B cell (primary cell): ENCODE data around the gene VEGFB. TPM values are rescaled to one million over a fixed set of nuclear protein-coding genes. Genes with fewer than 3 reads are reported as not detected.
A peak's percentile ranks its signal among the peaks of the same experiment; 100 is the strongest.

Experiments used
- ATAC-seq: fragments of 200-7000 bp; cut with Tn5 transposase; one replicate; pipeline ENCODE4 v1.10.0; 2021; ENCODE audit warnings: low read depth, mild to moderate bottlenecking, moderate number of reproducible peaks, moderate library complexity
- CTCF ChIA-PET: fragments of 350-600 bp; sonication (Branson Sonifier 250); formaldehyde crosslinking; loops from one replicate; lab custom pipeline; 2021; ENCODE audit warnings: antibody characterized with exemption, inconsistent platforms; lab: Charles Lee
- POLR2A ChIA-PET: fragments of 350-600 bp; sonication (Branson Sonifier 250); formaldehyde crosslinking; loops from one replicate; lab custom pipeline; 2021; ENCODE audit warnings: antibody characterized with exemption; lab: Charles Lee
- DNase-seq: peaks from one replicate; pipeline ENCODE4 v3.0.0; 2013
- H2AFZ ChIP-seq: 2 replicates; pipeline ENCODE4 v1.6.1; 2012; ENCODE audit warnings: mild to moderate bottlenecking, low read depth, low read length; ENCODE audit not compliant: insufficient read depth, poor library complexity, severe bottlenecking
- H3K27ac ChIP-seq, 2 donors: 1 replicate in 1 of 2; 2 replicates in 1 of 2; pipeline ENCODE4 v1.5.1; 2012 to 2013; ENCODE audit warnings: low read length in 2 of 2, mild to moderate bottlenecking in 2 of 2, moderate library complexity in 1 of 2
- H3K27me3 ChIP-seq, 4 experiments: fragments of 200-600 bp in 1 of 4; sonication (generic) in 1 of 4; replicated peaks in 1 of 4; 1 replicate in 2 of 4; 2 replicates in 2 of 4; pipeline versions ENCODE4 v1.6.1 to v1.7.0; 2013 to 2016; ENCODE audit warnings: low read length in 3 of 4, mild to moderate bottlenecking in 2 of 4, mixed read lengths in 1 of 4, moderate library complexity in 1 of 4; ENCODE audit not compliant: insufficient read depth in 4 of 4, control insufficient read depth in 3 of 4; ENCODE audit errors: control extremely low read depth in 1 of 4
- H3K36me3 ChIP-seq, 2 experiments: replicated peaks in 1 of 2; 1 replicate in 1 of 2; 2 replicates in 1 of 2; pipeline versions ENCODE4 v1.6.1 to v1.7.1; 2013; ENCODE audit warnings: low read length in 1 of 2; ENCODE audit not compliant: insufficient read depth in 2 of 2, control insufficient read depth in 1 of 2; ENCODE audit errors: control extremely low read depth in 1 of 2, extremely low read depth in 1 of 2
- H3K4me1 ChIP-seq, 2 donors: fragments of 200-600 bp in 1 of 2; sonication (generic) in 1 of 2; 1 replicate in 1 of 2; 2 replicates in 1 of 2; pipeline versions ENCODE4 v1.5.1 to v1.6.1; 2013 to 2017; ENCODE audit warnings: low read length in 2 of 2; ENCODE audit not compliant: control insufficient read depth in 2 of 2, insufficient read depth in 2 of 2
- H3K4me2 ChIP-seq: replicated peaks from 2 replicates; pipeline ENCODE3; 2012; ENCODE audit warnings: mild to moderate bottlenecking, low read depth, low read length; ENCODE audit not compliant: poor library complexity, severe bottlenecking
- H3K4me3 ChIP-seq, 5 experiments: fragments of 200-600 bp in 1 of 5; sonication (generic) in 1 of 5; 1 replicate in 3 of 5; 2 replicates in 2 of 5; pipeline versions ENCODE4 v1.5.1 to v1.7.0; 2011 to 2016; ENCODE audit warnings: low read length in 4 of 5, mild to moderate bottlenecking in 4 of 5, low read depth in 2 of 5, control low read depth in 1 of 5, moderate library complexity in 1 of 5; ENCODE audit not compliant: insufficient read depth in 1 of 5; ENCODE audit errors: control extremely low read depth in 1 of 5, extremely low read depth in 1 of 5
- H3K79me2 ChIP-seq: fragments of 200-600 bp; sonication (generic); one replicate; pipeline ENCODE4 v1.6.0; 2016; ENCODE audit warnings: low read length; ENCODE audit not compliant: control insufficient read depth, insufficient read depth
- H3K9ac ChIP-seq: fragments of 200-600 bp; sonication (generic); 2 replicates; pipeline ENCODE4 v1.6.1; 2017; ENCODE audit warnings: mild to moderate bottlenecking, low read length, moderate library complexity
- H3K9me3 ChIP-seq, 3 donors: one replicate each; pipeline versions ENCODE4 v1.6.1 to v1.7.1; 2013; ENCODE audit warnings: low read length in 2 of 3; ENCODE audit not compliant: control insufficient read depth in 2 of 3, insufficient read depth in 1 of 3; ENCODE audit errors: control extremely low read depth in 1 of 3
- H4K20me1 ChIP-seq: 2 replicates; pipeline ENCODE4 v1.6.0; 2012; ENCODE audit warnings: mild to moderate bottlenecking, low read length; ENCODE audit not compliant: insufficient read depth, control insufficient read depth, poor library complexity, severe bottlenecking
- H3K27ac Mint-ChIP-seq: one replicate; pipeline ENCODE4 v1.8.0; 2021; ENCODE audit warnings: mixed read lengths
- H3K27me3 Mint-ChIP-seq: one replicate; pipeline ENCODE4 v1.8.0; 2021; ENCODE audit warnings: mixed read lengths
- H3K4me1 Mint-ChIP-seq: one replicate; pipeline ENCODE4 v1.8.0; 2021; ENCODE audit warnings: mixed read lengths
- H3K4me3 Mint-ChIP-seq: one replicate; pipeline ENCODE4 v1.8.0; 2021; ENCODE audit warnings: mixed read lengths
- H3K9me3 Mint-ChIP-seq: one replicate; pipeline ENCODE4 v1.8.0; 2022; ENCODE audit warnings: mixed read lengths; ENCODE audit not compliant: insufficient read depth
- EZH2 ChIP-seq: IDR thresholded peaks from 2 replicates; pipeline ENCODE4 v1.6.1; 2012; ENCODE audit warnings: borderline replicate concordance, low read depth, mild to moderate bottlenecking, moderate library complexity, low read length; ENCODE audit not compliant: insufficient read depth, poor library complexity, severe bottlenecking
- whole genome bisulfite sequencing: methylation state at CpG from one replicate; pipeline ENCODE4 v1.1.5; 2013; ENCODE audit warnings: missing lambda C conversion rate; ENCODE audit not compliant: insufficient coverage; 5-methylcytosine and 5-hydroxymethylcytosine counted together
- intact Hi-C: fragments of 100-400 bp; cut with micrococcal nuclease; formaldehyde crosslinking; loops from one replicate; pipeline ENCODE4 v1.10.0; 2022
- polyA plus RNA-seq: library from polyadenylated mRNA; depleted of rRNA; stranded (reverse); fragments of >200 nt; gene quantifications from 2 replicates; pipeline ENCODE4 v1.2.3, GENCODE V29; 2012
- total RNA-seq, 2 donors: library from RNA; stranded (reverse); fragments of 120-200 nt in 1 of 2; gene quantifications; 1 replicate in 1 of 2; 2 replicates in 1 of 2; pipeline versions ENCODE4 v1.2.3 to v1.2.4, GENCODE V29; 2013 to 2022
- TF ChIP-seq, protein P1 (sequence below): fragments of 200-600 bp; IDR thresholded peaks from one replicate; pipeline ENCODE4 v1.8.0; 2022; ENCODE audit warnings: antibody characterized with exemption, mild to moderate bottlenecking

The VEGFB gene
- total and polyA plus RNA-seq, 2 donors (not counting 1 experiment from before 2014, with no cell fraction given): 56.4 to 152 TPM

DNA sequence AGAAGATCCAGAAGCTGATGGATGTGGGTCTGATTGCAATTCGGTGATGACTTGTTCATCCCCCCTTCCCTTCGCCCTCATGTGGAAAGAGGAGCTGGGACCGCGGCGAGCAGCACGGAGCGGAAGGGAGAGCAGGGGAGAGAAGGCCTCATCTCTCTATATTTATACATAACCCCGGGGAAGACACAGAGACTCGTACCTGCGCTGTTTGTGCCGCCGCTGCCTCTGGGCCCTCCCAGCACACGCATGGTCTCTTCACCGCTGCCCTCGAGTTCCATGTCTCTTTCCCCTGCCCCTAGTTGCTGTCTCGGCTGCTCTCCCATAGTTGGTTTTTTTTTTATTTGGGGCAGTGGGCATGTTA lies 30.3 kb upstream of the VEGFB start:
- intact Hi-C loops: loop anchor here (1.0 to 10.0 kb wide), 3 partner anchors 65 to 451 kb away; no protein-coding TSS in a partner anchor
- H3K4me1 Mint-ChIP-seq: peaks cover 41% of the 10 kb centered on the region
- CTCF ChIA-PET: interaction anchor here (0.6 to 10.3 kb wide), 38 partner anchors 9 to 450 kb away, joined by 3 to 243 read pairs (median 6); partner anchors contain the start of genes BAD, CATSPERZ, DNAJC4 and ESRRA
- 97% methylated on average over 6 of the region's 16 CpGs for WGBS
- DNase-seq (no peak), ATAC-seq (no peak)
- Histone ChIP-seq H3K4me1 (peaks cover 30 to 43% of the 10 kb centered on the region in 2 donors), H3K4me2 (no peak overlapping the region), H3K9ac (no peak overlapping the region), H3K27me3 (no peaks in the 10 kb centered on the region), H4K20me1 (peaks cover 14% of the 10 kb centered on the region), H2AFZ (no peak overlapping the region), H3K4me3 (no peak overlapping the region), H3K36me3 (peaks cover 0 to 47% of the 10 kb centered on the region in 2 experiments), H3K9me3 (no peaks in the 10 kb centered on the region), H3K79me2 (peaks cover 29% of the 10 kb centered on the region), H3K27ac (no peak overlapping the region)
- no peaks in the 10 kb centered on the region for H3K9me3 Mint-ChIP-seq
- no peaks in the 10 kb centered on the region for H3K27me3 Mint-ChIP-seq
- POLR2A ChIA-PET: interaction anchor here (0.7 to 4.8 kb wide), 9 partner anchors 22 to 449 kb away, joined by 3 to 78 read pairs (median 6); partner anchors contain the start of genes ESRRA, FKBP2, NUDT22 and PPP1R14B
- TF ChIP-seq EZH2: no peak
- TF ChIP-seq, protein P1, sequence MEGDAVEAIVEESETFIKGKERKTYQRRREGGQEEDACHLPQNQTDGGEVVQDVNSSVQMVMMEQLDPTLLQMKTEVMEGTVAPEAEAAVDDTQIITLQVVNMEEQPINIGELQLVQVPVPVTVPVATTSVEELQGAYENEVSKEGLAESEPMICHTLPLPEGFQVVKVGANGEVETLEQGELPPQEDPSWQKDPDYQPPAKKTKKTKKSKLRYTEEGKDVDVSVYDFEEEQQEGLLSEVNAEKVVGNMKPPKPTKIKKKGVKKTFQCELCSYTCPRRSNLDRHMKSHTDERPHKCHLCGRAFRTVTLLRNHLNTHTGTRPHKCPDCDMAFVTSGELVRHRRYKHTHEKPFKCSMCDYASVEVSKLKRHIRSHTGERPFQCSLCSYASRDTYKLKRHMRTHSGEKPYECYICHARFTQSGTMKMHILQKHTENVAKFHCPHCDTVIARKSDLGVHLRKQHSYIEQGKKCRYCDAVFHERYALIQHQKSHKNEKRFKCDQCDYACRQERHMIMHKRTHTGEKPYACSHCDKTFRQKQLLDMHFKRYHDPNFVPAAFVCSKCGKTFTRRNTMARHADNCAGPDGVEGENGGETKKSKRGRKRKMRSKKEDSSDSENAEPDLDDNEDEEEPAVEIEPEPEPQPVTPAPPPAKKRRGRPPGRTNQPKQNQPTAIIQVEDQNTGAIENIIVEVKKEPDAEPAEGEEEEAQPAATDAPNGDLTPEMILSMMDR: no peak
- H3K4me3 Mint-ChIP-seq: no peak overlapping the region
- peak overlapping the region; percentile 26 for H3K27ac Mint-ChIP-seq

DNA sequence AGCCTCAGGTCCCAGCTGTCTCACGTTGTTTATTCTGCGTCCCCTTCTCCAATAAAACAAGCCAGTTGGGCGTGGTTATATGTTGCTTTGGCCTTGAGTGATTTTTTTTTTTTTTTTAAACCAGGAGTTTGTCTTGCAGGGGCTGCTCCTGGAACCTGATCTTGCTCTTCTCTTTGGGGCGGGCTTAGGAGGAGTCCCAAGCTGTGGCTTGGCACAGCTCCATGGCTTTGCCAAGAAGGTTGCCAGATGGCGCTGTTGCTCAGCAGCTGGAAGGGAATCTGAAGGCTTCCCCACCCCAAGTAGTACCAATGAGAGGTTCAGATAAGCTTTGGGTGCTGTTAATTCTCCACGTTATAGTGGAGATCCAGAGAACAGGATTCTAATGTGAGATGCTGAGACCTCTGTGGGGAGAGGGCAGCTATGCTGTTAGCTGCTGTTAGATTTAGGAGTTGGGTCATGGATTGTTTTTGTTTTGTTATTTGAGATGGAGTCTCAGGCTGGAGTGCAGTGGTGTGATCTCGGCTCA lies 29.9 kb upstream of the VEGFB start:
- no peak overlapping the region for H3K9ac ChIP-seq
- peak; percentile 89 for DNase-seq
- peaks cover 30 to 45% of the 10 kb centered on the region in 2 donors for H3K4me1 ChIP-seq
- Mint-ChIP-seq H3K4me3 (peak overlapping the region; percentile 80), H3K9me3 (no peaks in the 10 kb centered on the region), H3K4me1 (peaks cover 44% of the 10 kb centered on the region), H3K27me3 (no peaks in the 10 kb centered on the region), H3K27ac (peak overlapping the region; percentile 95)
- CTCF ChIA-PET: interaction anchor here (0.6 to 10.3 kb wide), 39 partner anchors 9 to 450 kb away, joined by 3 to 243 read pairs (median 6); partner anchors contain the start of genes BAD, CATSPERZ, DNAJC4 and ESRRA
- H3K9me3 ChIP-seq: no peaks in the 10 kb centered on the region
- H4K20me1 ChIP-seq: peaks cover 18% of the 10 kb centered on the region
- peaks cover 0 to 47% of the 10 kb centered on the region in 2 experiments for H3K36me3 ChIP-seq
- peaks cover 34% of the 10 kb centered on the region for H3K79me2 ChIP-seq
- POLR2A ChIA-PET: interaction anchor here (0.7 to 4.8 kb wide), 11 partner anchors 21 to 448 kb away, joined by 3 to 78 read pairs (median 5); partner anchors contain the start of genes ESRRA, FKBP2, NUDT22 and PPP1R14B
- no peak overlapping the region for H3K4me3 ChIP-seq
- WGBS: 30% methylated on average over 2 of the region's 7 CpGs
- peak overlapping the region in 1 of 2 donors; percentile 35 for H3K27ac ChIP-seq
- ATAC-seq: peak; percentile 48
- H2AFZ ChIP-seq: no peak overlapping the region
- intact Hi-C loops: loop anchor here (1.0 to 10.0 kb wide), 3 partner anchors 65 to 450 kb away; no protein-coding TSS in a partner anchor
- TF ChIP-seq, protein P1: peak; percentile 75
- TF ChIP-seq EZH2: no peak
- H3K27me3 ChIP-seq: no peaks in the 10 kb centered on the region
- H3K4me2 ChIP-seq: peak overlapping the region; percentile 30
